Stimulated activated CD8-positive, alpha-beta memory T cell treated with anti-CD3 and anti-CD28 coated beads, Interleukin-15, amount 100 ng/mL, for 4 hours (primary cell): ENCODE results near the gene APOF.
"Not testable (repeated sequence)": the region's sequence is repeated elsewhere in the genome, so short reads cannot be mapped to it uniquely, and the experiment has no call there.

ENCODE experiments used
- DNase-seq, 2 donors: peaks; one replicate each; pipeline ENCODE4 v3.0.0-alpha.2; 2020; ENCODE audit warnings: low read depth in 2 of 2

APOF gene

DNA sequence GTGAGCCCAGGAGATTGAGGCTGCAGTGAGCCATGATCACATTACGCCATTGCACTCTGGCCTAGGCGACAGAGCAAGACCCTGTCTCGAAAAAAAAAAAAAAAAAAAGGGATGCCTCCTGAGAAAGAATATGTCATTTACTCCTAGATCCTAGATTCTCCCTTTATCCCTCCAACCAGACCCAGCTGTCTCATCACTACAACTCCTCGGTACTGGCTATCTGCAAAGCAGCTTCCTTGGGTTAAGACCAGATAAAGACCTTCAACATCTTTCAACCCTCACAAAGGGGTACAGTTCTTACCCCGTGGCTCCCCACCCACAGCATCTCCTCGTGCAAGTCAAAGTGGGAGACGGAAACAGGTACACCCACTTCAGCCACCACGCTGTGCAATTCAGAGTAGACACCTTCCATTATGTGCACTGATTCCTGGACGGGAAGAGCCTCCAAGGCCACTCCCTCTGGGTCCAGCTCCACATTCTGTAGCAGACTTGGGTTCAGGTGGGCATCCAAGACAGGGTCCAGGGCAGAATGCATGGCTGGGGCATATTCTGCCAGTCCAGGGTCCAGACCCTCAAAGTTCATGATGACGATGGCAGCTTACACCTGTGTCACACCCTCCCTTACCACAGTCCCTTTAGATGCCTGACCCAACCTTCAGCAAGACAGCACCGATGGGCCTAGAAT is 30.0 kb downstream of the APOF start:
- DNase-seq: no peak

DNA sequence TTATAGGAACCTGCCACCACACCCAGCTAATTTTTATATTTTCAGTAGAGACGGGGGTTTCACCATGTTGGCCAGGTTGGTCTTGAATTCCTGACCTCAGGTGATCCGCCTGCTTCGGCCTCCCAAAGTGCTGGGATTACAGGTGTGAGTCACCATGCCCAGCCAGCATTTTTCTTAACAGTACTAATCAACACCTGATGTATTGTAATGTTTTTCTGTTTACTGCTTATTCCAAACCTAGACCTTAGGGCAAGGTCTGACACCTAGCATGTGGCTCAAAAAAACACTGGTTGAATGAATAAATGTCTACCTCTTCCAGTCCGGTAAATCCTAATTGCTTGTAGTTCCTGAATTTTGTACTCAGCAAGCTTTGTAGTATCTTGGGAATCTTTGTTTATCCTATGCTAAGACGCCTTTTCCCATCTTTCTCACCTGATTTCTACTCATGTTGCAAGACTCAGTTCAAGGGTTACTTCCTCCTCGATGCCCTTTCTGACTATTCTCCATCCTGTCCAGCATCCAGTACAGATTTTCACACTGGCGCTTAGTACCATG is 31.6 kb downstream of the APOF start:
- no peak for DNase-seq

DNA sequence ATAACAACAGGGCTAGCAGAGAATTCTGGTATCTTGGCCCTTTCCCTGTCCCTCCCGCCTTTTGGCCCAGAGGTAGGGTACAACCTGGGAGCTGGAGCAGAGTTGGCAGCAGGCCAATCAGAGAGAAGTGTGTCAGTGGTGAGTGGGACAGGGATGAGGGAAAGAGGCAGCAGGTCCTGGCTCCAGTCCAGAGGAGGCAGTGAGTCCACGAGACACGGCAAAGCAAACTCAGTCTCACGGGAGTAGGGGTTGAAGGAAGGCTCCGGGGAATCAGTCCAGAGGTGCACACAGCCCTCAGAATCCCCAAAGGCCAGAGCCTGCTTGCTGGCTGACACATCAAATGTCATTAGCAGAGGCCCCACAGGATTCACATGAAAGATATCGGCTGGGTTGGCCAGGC is 36.1 kb downstream of the APOF start:
- no peak for DNase-seq

DNA sequence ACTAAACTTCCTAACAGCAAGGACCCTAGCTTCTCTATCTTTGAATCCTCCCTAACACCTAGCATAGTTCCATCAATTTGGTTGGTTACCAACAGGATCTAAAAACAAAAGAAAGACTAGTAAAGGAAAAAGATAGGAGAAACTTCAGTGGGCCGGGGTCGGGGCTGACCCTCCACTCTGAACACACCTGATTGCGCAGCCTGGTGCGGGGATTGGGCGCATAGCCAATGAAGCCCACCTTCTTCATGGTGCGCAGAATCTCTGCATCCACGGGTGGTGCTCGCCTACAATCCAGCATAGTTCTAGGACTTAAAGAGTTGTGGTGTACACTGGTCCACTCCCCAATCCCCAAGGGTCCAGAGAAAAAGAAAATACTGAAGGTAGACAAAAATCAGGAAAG is 36.5 kb downstream of the APOF start:
- DNase-seq: no peak

DNA sequence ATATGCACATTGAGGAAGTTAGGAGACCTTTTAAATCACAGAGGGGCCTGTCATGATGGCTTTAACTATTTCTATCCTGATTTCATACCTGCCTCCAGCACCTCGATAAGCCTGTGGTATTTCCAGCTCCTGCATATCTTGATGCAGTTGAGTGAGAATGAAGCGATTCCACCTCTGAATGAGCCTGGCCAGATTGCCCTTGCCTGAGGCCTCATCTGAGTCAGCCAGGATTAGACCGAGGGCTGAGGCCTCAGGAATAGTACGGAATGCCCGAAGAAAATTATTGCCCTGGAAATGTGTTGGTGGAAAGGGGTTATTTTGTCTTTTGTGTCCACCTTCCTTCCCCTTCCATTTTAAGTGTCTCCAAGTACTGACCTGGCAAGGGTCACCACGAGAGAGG is 38.5 kb downstream of the APOF start:
- DNase-seq: no peak

DNA sequence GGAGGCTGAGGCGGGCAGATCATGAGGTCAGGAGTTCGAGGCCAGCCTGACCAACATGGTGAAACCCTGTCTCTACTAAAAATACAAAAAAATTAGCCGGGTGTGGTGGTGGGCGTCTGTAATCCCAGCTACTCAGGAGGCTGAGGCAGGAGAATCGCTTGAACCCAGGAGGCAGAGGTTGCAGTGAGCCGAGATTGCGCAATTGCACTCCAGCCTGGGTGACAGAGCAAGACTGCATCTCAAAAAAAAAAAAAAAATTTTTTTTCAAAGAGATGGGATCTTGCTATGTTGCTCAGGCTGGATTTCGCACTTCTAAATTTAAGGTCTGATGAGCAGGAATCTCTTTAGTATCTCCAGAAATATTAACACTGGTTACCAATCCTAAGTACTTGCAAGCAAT is 41.0 kb downstream of the APOF start:
- not testable (repeated sequence) for DNase-seq

- no peak for DNase-seq
These were observed 41.6 kb downstream of the APOF start for GRCh38 chr12:56321027-56321426.

GRCh38 chr12:56317675-56318074 is 45.0 kb downstream of the APOF start:
- no peak for DNase-seq

GRCh38 chr12:56315622-56316473 is 46.8 kb downstream of the APOF start, which contains the start of gene CNPY2:
TSS of gene CNPY2 (minus strand) at chr12:56315988. CDS start at chr12:56315217, 771 bp downstream.
- DNase-seq: peak; percentile 86 to 91

- DNase-seq: no peak
These were observed 47.4 kb downstream of the APOF start for GRCh38 chr12:56315249-56315621.

GRCh38 chr12:56311003-56311402 is 51.7 kb downstream of the APOF start:
- DNase-seq: no peak
